Coronary artery (tissue), 2 donors: ENCODE measurements around the gene IGFBP1.
A peak's percentile ranks its signal among the peaks of the same experiment; 100 is the strongest.

ENCODE experiments used
- DNase-seq: peaks from one replicate; pipeline ENCODE4 v3.0.0-alpha.2; 2017; ENCODE audit warnings: low spot score
- H3K27ac ChIP-seq, 2 donors: fragments of 200-600 bp; sonication (generic); one replicate each; pipeline ENCODE4 v1.5.1; 2016 to 2019
- H3K4me3 ChIP-seq: fragments of 200-600 bp; sonication (generic); 2 replicates; pipeline ENCODE4 v1.5.1; 2016; ENCODE audit warnings: mild to moderate bottlenecking, moderate library complexity
- TF ChIP-seq, protein P1 (sequence below): fragments of 200-600 bp; sonication (generic); IDR thresholded peaks from one replicate; pipeline ENCODE4 v1.5.1; 2019; ENCODE audit warnings: antibody characterized with exemption

IGFBP1 gene

GRCh38 chr7:45920502-45921380, 32.5 kb downstream of the IGFBP1 start, which contains the start of gene IGFBP3:
Gene IGFBP3, minus strand, starts transcription at chr7:45921272. Its CDS starts 132 bp downstream, at chr7:45921140.
- H3K4me3 ChIP-seq = peak within 1 kb of the TSS; percentile 79
- H3K27ac ChIP-seq = peak within 1 kb of the TSS; percentile 8 to 53
- TF ChIP-seq, protein P1, sequence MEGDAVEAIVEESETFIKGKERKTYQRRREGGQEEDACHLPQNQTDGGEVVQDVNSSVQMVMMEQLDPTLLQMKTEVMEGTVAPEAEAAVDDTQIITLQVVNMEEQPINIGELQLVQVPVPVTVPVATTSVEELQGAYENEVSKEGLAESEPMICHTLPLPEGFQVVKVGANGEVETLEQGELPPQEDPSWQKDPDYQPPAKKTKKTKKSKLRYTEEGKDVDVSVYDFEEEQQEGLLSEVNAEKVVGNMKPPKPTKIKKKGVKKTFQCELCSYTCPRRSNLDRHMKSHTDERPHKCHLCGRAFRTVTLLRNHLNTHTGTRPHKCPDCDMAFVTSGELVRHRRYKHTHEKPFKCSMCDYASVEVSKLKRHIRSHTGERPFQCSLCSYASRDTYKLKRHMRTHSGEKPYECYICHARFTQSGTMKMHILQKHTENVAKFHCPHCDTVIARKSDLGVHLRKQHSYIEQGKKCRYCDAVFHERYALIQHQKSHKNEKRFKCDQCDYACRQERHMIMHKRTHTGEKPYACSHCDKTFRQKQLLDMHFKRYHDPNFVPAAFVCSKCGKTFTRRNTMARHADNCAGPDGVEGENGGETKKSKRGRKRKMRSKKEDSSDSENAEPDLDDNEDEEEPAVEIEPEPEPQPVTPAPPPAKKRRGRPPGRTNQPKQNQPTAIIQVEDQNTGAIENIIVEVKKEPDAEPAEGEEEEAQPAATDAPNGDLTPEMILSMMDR = no peak
- DNase-seq = no peak

DNA sequence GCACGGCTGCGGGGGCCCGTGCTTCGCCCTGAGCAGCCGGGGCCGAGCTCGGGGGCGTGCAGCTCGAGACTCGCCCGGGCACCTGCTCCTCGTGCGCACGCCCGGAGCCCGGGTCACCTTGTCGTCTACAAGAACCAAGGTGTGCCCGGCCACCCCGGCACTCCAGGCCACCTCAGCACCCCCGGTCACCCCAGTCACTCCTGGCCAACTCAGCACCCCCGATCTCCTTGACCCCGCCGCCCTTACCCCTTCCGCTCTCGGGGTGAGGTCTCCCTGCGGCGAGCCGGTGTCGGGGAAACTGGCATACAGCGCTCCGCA, 33.1 kb downstream of the IGFBP1 start:
- Histone ChIP-seq H3K27ac (peak overlapping the region; percentile 8 to 53), H3K4me3 (peak overlapping the region; percentile 79)

DNA sequence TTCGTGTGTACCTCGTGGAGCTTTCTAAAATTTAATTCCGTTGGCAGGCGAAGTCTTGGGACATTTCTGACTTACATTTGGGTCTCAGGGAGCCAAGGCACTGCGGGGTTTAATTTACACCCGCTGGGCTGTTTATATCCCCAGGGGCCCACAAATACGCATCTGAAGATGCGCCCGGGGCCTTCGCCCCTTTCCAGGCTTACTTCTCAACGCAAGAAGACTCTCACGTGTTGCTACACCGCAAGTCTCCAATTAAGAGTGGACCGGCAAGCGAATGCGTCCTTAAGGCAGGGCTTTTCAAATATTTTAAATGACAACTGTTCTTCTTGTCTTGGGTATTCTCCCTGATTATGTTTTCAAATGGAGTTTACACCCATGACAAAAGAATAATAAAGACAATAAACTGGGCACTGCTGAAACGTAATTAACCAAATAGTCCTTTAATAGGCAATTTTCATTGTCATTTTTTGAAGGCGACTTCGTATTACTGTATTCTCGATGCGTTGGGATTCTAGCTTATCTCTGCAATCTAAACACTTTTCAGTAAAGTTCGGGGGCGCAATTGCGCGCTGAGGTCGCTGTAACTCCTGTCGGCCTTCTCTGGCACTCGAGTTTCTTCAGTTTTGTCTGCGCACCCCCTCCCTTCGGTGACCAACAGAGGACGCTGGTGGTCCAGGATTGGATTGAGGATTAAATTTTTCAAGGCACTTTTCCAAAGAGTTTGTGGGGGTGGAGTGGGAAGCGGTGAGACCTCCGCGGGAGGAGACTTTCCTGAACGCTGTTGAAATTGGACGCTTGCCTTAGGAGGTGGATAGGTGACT, 33.6 kb downstream of the IGFBP1 start:
- TF ChIP-seq, protein P1 = peak; percentile 87
- Histone ChIP-seq H3K4me3 (peak overlapping the region; percentile 79), H3K27ac (peak overlapping the region; percentile 8 to 53)
- DNase-seq = no peak

More for the DNA sequence above, 33.1 kb downstream of the IGFBP1 start:
- TF ChIP-seq, protein P1 = no peak
- no peak for DNase-seq

DNA sequence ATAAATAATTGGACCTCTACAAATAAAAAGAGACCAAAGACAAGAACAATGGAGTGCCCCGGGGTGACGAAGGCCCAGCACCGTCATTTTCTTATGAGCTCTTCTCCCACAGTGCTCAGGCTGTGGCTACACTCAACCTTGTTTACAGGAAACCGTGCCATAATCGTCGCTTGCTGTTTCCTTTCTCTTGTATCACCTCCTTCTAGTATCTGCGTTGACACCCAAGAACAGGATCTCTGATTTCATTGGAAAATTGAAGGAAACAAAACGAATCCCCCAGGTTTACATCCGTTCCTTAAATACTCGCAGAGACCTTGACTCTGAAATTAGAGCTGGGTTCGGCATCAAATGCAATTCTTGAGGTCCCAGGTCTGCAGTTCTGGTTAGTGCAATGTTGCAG, 34.5 kb downstream of the IGFBP1 start:
- peak overlapping the region; percentile 79 for H3K4me3 ChIP-seq
- H3K27ac ChIP-seq = peak overlapping the region in 1 of 2 donors; percentile 15
- DNase-seq = no peak
- TF ChIP-seq, protein P1 = no peak

- Histone ChIP-seq H3K4me3 (peak overlapping the region; percentile 79), H3K27ac (no peak overlapping the region)
- DNase-seq = no peak
- TF ChIP-seq, protein P1 = peak; percentile 86
Observed at GRCh38 chr7:45923290-45923689, 35.0 kb downstream of the IGFBP1 start.

DNA sequence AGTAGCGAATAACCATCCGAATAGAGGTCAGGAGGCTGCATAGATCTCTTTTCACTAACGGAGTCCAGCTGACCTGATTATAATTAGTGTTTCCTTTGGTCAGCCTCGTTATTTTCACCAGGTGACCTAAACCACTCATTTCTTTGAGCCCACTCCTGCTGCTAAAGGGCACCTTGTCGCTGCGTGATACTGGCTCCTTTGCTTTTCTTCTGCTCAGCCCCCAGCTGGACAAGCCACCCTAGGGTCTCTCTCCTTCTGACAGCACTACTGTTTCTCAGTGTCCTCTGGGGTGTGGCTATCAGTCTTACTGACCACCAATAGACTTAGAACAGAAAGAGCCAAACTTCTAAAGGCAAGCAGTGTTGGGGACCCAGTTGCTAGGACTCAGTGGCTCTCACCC, 35.5 kb downstream of the IGFBP1 start:
- H3K27ac ChIP-seq = no peak overlapping the region
- TF ChIP-seq, protein P1 = no peak

More for the DNA sequence above, 35.5 kb downstream of the IGFBP1 start:
- H3K4me3 ChIP-seq = no peak overlapping the region
- no peak for DNase-seq
